Neural cell (in vitro differentiated cells): ENCODE measurements around the gene TMEM266.

ENCODE experiments used
- CTCF ChIP-seq: fragments of 450-650 bp; IDR thresholded peaks from 2 replicates; pipeline ENCODE4 v1.5.1; 2014; ENCODE audit warnings: antibody characterized with exemption, mild to moderate bottlenecking, moderate library complexity; ENCODE audit not compliant: poor library complexity, severe bottlenecking
- EP300 ChIP-seq: fragments of 450-650 bp; conservative IDR thresholded peaks from 2 replicates; pipeline ENCODE4 v1.6.1; 2014; ENCODE audit warnings: antibody characterized with exemption, mild to moderate bottlenecking, moderate library complexity; ENCODE audit not compliant: poor library complexity, severe bottlenecking
- EZH2 ChIP-seq: fragments of 200-600, 300-800 bp; shearing (Covaris generic), sonication (generic); IDR thresholded peaks from 2 replicates; pipeline ENCODE4 v1.6.1; 2014; ENCODE audit warnings: antibody characterized with exemption, low read length, borderline replicate concordance, mild to moderate bottlenecking; ENCODE audit not compliant: insufficient read depth, poor library complexity, severe bottlenecking
- MXI1 ChIP-seq: fragments of 450-650 bp; conservative IDR thresholded peaks from 2 replicates; pipeline ENCODE4 v1.6.1; 2014; ENCODE audit warnings: antibody characterized with exemption, mild to moderate bottlenecking; ENCODE audit not compliant: poor library complexity, severe bottlenecking
- POLR2AphosphoS5 ChIP-seq: IDR thresholded peaks from 2 replicates; pipeline ENCODE4 v1.6.1; 2012
- TAF1 ChIP-seq: IDR thresholded peaks from 2 replicates; pipeline ENCODE4 v1.6.1; 2012; ENCODE audit warnings: low read depth

- TF ChIP-seq CTCF, result no peak
- TF ChIP-seq EZH2, result no peak
- no peak for TF ChIP-seq MXI1
- TF ChIP-seq TAF1, result no peak
- no peak for TF ChIP-seq POLR2AphosphoS5
- TF ChIP-seq EP300, result no peak
These were observed 148.4 kb downstream of the TMEM266 start for GRCh38 chr15:76208084-76208785.
